ENCODE measurements around the gene YEATS4. TPM values are rescaled to one million over a fixed set of nuclear protein-coding genes. Genes with fewer than 3 reads are reported as not detected.

The YEATS4 gene
- total RNA-seq, 1 experiment from 2014 or later: 48.4 TPM

DNA sequence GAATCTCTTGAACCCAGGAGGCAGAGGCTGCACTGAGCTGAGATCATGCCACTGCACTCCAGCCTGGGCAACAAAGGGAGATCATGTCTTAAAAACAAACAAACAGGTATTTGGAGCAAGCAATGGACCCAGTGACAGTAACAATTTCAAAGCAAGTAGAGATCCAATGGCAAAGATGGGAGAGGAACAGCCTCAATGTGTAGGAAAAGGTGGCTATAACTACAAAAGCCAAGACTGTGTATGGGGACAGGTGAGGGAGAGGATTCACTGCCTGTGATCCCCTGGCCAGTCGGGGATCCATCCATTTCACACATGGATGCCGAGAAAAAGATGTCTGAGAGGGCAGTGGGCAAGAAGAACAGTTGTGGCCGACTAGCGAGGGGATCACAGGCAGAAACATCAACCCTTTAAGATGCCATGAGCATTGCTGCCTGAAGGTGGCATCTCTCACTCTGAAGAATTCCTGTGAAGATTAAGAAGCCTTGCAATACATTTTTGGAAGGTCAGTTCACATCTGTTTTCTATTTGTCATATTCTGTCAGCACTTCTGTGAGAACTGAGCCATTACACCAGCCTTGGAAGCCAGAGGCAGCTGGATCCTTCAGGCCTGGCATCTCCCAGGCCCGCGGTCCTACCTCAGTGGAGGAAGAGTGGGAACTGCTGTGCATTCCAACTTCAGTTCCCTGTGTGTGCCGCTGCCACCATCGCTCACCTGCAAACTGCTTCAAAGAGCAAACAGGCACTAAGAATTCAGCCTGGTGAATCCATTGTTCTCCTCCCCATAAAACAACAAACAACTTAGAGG, 56.1 kb downstream of the YEATS4 start:
- in situ Hi-C loops (cut with HindIII; ENCODE audit: low pct_unique_long_range_greater_than_20kb, low sequenced_read_pairs): no loop called here
- DNase-seq (ENCODE audit: low read depth, low spot score): peak; percentile 76

DNA sequence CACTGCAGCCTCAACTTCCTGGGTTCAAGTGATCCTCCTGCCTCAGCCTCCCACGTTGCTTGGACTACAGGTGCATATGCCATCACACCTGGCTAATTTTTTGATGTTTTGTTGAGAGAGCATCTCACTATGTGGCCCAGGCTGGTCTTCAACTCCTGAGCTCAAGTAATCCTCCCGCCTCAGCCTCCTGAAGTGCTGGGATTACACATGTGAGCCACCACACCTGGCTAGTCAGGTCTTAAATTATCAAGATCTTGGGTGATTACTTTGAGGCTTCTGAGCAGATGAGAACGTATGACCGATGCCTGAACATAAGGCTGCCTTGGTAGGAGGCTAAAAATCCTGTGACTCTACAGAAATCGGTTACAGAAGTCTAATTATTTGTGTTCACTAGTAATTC, 57.7 kb downstream of the YEATS4 start:
- no peak for DNase-seq (ENCODE audit: low read depth, low spot score)
- in situ Hi-C loops (cut with HindIII; ENCODE audit: low pct_unique_long_range_greater_than_20kb, low sequenced_read_pairs): no loop called here

DNA sequence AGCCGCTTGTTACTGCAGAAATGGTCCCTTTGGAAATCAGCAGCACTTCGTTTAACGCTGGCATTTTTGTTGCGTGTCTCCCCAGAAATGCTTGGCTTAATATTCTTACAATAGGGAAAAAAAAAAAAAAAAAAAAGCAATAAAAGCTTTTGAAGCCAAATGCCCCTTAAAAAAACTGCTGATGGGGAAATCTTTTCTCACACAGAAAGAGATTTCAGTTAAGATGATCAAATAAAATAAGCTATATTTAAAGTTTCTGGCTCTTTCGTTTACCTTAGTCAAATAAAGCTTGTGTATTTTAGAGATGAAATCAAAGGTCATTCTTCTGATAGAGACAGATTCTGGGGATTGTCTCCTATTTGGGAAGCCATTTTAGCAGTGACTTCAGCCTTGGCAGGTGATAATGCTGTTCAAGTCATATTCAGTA, 58.2 kb downstream of the YEATS4 start:
- DNase-seq (ENCODE audit: low read depth, low spot score): no peak
- in situ Hi-C loops (cut with HindIII; ENCODE audit: low pct_unique_long_range_greater_than_20kb, low sequenced_read_pairs): no loop called here

DNA sequence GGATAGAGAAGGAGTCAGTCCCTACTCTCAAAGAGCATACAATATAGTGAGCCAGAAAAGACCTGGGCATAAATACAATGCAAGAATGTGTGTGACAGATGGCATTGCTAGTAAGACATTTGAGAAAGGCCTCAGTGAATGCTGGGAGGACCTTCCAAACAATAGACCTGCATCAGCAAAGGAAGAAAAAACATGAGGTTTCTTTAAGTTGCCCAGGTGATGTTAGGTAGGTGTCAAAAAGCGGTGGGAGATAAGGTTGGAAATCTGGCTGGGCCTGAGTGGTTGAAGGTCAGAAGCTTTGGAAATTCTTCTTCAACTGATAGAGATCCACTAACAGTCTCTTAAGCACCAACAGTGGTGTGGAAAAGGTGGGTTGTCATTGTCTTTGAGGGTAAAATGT, 60.2 kb downstream of the YEATS4 start:
- no peak for DNase-seq (ENCODE audit: low read depth, low spot score)

DNA sequence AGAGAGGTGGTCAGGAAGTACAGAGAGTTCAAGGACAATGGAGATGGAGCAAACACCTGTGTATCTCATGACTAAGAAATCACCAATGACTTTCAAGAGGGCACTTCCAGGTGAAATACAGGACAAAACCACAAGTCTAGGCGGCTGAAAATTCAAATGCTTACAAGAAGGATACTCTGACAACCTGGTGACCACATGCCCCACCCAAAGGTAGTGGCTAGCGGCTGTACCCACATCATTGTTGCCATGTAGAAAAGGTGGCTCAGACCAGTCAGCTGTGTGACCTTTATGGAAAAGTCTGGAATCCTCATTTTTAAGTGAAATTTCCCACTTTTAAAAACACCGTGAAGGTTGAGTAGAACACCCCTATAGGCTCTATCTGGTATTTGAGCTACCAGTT, 62.0 kb downstream of the YEATS4 start:
- no peak for DNase-seq (ENCODE audit: low read depth, low spot score)

More for the DNA sequence above, 60.2 kb downstream of the YEATS4 start:
- in situ Hi-C loops (cut with HindIII; ENCODE audit: low pct_unique_long_range_greater_than_20kb, low sequenced_read_pairs): no loop called here

DNA sequence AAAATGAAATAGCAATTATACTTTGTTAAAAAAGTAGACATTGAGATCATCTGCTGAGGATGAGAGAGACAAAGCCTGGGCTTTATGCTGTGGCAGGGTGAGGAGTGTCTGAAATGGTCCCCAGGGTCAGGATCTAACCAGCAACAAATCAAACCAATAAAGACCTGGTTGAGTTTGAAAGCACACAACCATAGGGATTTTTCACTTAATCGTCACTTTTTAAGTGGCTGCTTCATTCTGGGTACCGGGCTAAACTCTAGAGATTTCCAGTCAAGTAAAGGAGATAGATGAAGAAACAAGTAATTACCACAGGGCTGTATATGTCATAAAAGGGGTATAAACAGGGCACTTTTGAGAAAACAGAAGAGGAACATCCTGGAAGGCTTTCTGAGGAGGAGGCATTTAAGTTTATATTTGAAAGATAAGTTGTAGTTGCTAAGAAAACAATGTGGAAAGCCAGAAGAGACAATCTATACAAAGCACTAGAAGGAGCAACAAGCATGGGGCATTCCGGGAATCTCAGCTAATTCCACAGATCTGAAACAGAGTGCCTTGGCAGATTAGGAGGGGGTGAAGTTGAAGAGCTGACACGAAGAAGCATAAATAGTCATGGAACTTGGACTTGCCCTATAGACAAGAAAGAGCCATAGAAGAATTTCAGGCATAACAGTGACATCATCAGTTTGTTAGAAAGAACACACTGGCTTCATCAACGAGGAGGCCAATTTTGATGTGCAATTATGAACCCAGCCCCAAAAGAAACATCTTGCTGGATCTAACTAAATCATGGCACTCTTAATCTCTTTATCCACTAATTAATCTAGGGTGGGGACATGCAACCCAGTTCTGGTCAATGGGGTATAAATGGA, 63.7 kb downstream of the YEATS4 start:
- DNase-seq (ENCODE audit: low read depth, low spot score): no peak
- in situ Hi-C loops (cut with HindIII; ENCODE audit: low pct_unique_long_range_greater_than_20kb, low sequenced_read_pairs): no loop called here

More for the DNA sequence above, 62.0 kb downstream of the YEATS4 start:
- in situ Hi-C loops (cut with HindIII; ENCODE audit: low pct_unique_long_range_greater_than_20kb, low sequenced_read_pairs): no loop called here

DNA sequence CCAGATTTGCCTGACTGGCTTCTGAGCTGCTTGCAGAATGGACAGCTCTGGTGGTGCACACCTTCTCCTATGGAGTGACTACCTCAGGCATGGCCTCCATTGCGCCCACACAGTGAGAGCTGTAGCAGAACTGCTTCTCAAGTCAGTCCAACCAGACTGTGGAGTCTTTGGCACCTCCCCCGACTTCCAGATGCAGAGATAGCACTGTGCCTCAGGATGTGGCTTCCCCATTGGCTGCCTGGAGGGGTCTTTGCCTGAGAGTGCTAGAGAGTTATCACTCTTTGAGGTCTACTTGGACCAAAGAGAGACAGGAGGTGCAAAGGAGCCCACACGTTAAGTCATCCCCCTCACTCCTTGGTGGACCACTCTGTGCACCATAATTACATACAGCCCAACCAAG, 65.9 kb downstream of the YEATS4 start:
- no peak for DNase-seq (ENCODE audit: low read depth, low spot score)
- in situ Hi-C loops (cut with HindIII; ENCODE audit: low pct_unique_long_range_greater_than_20kb, low sequenced_read_pairs): no loop called here

DNA sequence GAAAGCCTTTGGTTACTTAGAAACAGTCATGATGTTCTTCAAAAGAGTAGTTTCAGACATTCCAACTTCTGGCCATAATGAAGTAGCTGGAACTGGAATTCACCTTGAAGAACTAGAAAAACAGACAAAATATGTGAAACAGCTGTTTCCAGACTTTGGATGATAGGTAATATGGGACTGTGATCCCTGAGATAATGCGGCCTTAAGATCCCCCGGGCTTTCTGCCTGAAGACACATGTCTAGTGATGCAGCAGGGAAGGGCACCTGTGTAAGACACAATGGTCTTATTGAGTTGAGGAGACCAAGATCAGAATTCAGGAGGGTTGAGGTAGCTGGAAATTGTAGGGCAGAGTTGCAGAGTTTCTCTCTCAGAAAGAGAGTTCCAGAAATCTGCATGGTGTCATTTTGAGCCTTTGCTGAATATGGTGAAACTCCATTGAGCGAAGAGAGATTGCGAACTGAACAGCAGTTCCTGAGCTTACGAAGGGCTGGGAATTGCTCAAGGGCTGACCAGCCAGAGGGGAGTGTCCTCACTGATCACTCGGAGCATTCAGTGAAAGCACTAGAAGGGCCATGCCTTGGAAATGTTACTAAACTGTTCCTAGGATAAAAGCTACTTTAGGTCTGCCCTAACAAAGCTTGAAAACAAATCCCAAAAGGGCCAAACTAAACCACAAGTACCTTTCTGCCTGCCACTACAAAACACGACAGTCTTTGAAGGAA, 69.0 kb downstream of the YEATS4 start:
- in situ Hi-C loops (cut with HindIII; ENCODE audit: low pct_unique_long_range_greater_than_20kb, low sequenced_read_pairs): no loop called here

DNA sequence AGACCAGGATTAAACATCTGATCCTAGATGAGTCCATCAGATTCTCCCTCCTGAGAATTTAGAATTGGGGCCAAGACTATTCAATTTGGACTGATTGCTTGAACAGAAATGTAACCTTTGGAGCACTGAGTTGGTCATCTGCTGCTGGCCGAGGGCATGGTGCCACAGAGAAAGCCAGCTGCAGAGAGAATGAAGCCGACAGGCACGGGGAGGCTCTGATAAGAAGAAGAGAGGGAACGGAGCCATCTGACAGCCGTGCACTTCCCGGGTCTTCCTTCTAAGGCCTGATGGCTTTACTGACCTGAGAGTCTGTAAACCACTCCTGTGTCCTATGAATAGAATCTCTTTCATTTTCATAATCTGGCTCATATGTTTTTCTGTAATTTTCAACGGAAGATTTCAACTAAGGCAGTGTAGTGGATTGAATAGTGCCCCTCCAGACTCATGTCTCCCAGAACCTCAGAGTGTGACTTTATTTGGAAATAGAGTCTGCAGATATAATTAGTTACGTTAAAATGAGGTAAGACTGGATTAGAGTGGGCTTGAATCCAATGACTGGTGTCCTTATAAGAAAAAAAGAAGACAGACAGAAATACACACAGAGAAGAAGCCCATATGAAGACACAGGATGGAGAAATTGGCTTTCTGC, 71.5 kb downstream of the YEATS4 start:
- no peak for DNase-seq (ENCODE audit: low read depth, low spot score)
- in situ Hi-C loops (cut with HindIII; ENCODE audit: low pct_unique_long_range_greater_than_20kb, low sequenced_read_pairs): no loop called here

More for the DNA sequence above, 69.0 kb downstream of the YEATS4 start:
- DNase-seq (ENCODE audit: low read depth, low spot score): no peak

DNA sequence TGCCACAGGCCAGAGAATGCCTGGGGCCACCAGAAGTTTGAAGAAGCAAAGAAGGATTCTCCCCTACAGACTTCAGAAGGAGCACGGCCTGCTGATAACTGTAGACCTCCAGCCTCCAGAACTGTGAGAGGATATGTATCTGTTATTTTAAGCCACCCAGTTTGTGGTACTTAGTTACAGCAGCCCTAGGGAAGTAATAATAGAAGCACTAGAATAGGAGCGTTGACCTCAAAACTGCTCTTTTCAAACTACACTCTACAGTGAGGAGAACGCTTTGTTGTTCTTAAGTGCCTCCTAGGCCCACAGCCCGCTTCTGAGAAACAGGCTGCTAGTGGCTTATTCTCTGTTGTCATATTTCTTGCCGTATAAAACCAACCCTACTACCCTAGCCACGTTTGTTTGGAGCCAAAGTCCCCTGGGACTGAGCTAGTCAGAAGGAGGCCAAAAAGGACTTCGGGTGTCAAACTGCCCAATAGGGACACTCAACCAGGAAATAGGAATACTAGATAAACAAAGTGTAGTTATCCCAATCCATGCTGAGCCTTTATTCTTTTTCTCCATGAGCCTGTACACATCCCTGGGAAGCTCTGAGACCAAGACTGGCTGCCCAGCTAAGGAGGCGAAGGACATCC, 72.2 kb downstream of the YEATS4 start:
- in situ Hi-C loops (cut with HindIII; ENCODE audit: low pct_unique_long_range_greater_than_20kb, low sequenced_read_pairs): no loop called here
- no peak for DNase-seq (ENCODE audit: low read depth, low spot score)

DNA sequence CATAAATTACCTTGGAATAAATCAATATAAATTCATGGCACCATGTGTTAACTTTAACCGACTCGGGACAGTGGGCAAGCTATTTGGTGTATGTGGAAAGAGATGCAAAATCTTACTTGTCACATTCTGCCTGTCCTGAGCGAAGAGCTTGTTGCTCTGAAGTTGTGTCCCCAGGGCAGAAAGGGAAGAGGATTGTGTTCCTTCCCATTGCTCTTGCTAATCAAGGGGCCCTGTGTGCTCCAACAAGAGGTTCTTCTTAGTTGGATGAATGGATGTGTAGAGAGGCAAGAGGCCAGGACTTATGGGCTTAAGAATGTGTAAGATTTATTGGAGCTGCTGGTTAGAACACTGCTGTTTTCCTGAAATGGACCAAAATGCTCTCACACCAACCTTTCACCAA, 74.1 kb downstream of the YEATS4 start:
- peak; percentile 83 for DNase-seq (ENCODE audit: low read depth, low spot score)
- in situ Hi-C loops (cut with HindIII; ENCODE audit: low pct_unique_long_range_greater_than_20kb, low sequenced_read_pairs): no loop called here

DNA sequence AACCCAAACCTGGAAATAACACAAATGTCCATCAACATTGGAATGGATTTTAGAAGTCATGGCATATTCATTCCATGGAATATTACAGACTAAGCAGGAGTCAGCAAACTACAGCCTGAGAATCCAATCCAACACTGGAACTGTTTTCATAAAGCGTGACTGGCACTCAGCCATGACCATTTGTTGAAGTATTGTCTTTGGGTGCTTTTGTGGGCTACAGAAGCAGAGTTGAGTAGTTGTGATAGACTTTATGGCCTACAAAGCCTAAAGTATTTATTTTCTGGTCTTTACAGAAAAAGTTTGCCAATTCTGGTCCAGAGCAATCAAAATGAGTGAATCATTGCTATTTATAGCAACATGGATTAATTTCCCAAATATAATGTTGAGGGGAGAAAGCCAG, 76.1 kb downstream of the YEATS4 start:
- DNase-seq (ENCODE audit: low read depth, low spot score): no peak
- in situ Hi-C loops (cut with HindIII; ENCODE audit: low pct_unique_long_range_greater_than_20kb, low sequenced_read_pairs): no loop called here

DNA sequence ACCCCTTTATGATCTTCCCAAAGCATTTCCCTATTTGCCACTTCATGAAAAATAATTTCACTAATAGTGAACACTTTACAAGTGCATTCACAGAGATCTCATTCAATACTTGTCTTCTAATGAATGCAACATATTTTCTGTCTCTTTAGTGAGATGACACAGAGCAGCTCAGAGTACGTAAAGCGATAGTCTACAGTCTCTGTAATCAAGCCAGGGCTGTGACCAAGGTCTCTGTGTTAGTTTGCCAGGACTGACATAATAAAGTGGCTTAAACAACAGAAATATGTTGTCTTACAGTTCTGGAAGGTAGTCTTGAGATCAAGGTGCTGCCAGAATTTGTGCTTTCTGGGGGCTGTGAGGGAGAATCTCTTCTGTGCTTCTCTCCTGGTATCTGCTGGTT, 77.5 kb downstream of the YEATS4 start:
- DNase-seq (ENCODE audit: low read depth, low spot score): no peak
- in situ Hi-C loops (cut with HindIII; ENCODE audit: low pct_unique_long_range_greater_than_20kb, low sequenced_read_pairs): no loop called here

DNA sequence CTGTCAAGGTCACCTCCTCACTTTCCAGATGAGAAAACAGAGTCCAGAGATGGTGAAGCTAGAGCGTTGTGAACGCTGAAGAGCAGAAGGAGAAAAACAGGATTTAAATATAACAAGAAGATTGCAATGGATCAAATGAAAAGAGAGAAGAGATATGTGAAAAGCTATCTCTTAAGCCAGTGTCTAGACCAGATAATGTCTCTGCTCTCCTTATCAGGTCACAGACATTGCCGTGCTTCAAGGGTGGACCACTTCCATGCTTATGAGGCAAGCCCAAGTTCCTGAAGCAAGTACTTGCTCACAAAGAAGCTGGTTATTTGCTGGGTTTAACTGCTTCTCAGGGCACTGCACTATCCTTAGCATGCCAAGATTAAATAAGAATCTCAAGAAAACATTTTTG, 79.0 kb downstream of the YEATS4 start:
- in situ Hi-C loops (cut with HindIII; ENCODE audit: low pct_unique_long_range_greater_than_20kb, low sequenced_read_pairs): no loop called here
- no peak for DNase-seq (ENCODE audit: low read depth, low spot score)

DNA sequence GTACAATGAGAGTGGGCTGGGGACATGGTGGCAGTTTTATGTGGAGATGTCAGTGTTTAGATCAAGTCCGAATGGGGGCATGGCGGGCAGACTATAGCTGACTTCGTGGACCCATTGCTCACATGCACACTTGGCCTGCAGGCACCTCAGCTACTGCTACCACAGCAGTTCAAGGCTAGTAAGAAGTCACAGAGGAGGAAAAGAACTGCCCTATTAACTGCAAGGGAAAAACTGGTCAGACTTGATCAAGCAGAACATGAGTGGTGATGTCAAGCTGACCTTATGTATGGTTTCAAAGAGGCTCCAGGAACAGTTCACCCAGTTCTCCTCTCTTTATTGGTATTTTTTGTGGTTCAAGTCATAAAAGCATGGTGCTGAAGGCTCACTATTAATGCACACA, 80.5 kb downstream of the YEATS4 start:
- in situ Hi-C loops (cut with HindIII; ENCODE audit: low pct_unique_long_range_greater_than_20kb, low sequenced_read_pairs): no loop called here

More for the DNA sequence above, 80.5 kb downstream of the YEATS4 start:
- DNase-seq (ENCODE audit: low read depth, low spot score): no peak
